ENCODE measurements around the gene CAB39. TPM values are rescaled to one million over a fixed set of nuclear protein-coding genes. Genes with fewer than 3 reads are reported as not detected.

CAB39 gene
- total RNA-seq, 4 donors from 2014 or later, result 88.5 to 115 (median 108) TPM

DNA sequence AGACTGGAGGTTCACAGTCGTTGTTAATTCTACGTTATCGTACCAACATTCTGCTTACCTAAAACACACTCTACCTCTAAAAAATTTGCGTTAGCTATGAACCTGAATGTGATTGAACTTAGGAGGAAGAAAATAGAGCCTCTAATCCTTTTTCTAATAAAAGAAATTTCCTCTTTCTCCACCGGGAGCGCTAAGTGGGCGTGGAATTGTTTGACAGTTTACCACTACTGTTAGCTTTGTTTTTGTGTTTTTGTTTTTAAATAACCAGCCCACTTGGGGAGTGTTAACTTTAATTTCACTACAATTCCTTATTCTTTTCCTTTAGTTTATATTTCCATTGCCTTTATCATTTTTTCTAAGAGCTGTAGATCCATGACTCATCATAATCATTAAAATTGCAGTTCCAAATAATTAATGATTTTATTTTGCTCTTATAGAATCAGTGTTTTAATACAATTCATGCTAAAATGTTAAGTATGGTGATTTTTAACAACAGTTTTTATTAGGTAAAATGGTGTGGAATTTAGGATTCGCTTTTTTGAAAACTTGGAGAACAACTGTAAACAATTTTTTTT, 97.1 kb downstream of the CAB39 start:
- no peak overlapping the region for H3K4me3 ChIP-seq
- no peak for TF ChIP-seq POLR2AphosphoS5 (IDR thresholded peaks at IDR 0.05)
- no peak for TF ChIP-seq POLR2A (IDR thresholded peaks at IDR 0.05)
- TF ChIP-seq, protein P1, sequence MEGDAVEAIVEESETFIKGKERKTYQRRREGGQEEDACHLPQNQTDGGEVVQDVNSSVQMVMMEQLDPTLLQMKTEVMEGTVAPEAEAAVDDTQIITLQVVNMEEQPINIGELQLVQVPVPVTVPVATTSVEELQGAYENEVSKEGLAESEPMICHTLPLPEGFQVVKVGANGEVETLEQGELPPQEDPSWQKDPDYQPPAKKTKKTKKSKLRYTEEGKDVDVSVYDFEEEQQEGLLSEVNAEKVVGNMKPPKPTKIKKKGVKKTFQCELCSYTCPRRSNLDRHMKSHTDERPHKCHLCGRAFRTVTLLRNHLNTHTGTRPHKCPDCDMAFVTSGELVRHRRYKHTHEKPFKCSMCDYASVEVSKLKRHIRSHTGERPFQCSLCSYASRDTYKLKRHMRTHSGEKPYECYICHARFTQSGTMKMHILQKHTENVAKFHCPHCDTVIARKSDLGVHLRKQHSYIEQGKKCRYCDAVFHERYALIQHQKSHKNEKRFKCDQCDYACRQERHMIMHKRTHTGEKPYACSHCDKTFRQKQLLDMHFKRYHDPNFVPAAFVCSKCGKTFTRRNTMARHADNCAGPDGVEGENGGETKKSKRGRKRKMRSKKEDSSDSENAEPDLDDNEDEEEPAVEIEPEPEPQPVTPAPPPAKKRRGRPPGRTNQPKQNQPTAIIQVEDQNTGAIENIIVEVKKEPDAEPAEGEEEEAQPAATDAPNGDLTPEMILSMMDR (IDR thresholded peaks at IDR 0.05), result no peak
- no peak for TF ChIP-seq EP300 (IDR thresholded peaks at IDR 0.05)
- no peak overlapping the region for H3K27ac ChIP-seq
- H3K36me3 ChIP-seq, result peaks cover 0 to 40% of the 10 kb centered on the region in 2 donors
- WGBS, 2 donors (ENCODE audit: low coverage in 1 of 2), result 85 to 86% methylated on average over 8 of the region's 8 CpGs
- H3K9me3 ChIP-seq, result no peaks in the 10 kb centered on the region
- no peak for ATAC-seq
- peaks cover 0 to 9% (median 0%) of the 10 kb centered on the region in 3 donors for H3K4me1 ChIP-seq
- no peaks in the 10 kb centered on the region for H3K27me3 ChIP-seq

DNA sequence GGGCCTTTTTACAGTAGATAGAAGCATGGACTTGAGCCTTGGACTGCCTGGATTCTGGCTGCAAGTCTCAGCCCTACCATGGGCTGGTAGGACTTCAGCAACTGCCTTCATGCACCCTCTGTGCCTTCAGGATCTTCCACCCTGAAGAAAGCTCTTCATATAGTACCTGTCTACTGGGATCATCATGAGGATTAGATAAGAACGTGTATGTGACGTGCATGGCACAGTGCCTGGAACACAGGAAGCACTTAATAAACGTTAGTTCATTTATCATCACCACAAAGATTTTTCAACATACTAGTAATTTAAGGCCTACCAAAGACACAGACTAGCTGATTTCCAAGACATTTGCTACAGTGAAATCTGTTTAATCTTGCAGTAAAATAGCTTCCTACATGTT, 98.9 kb downstream of the CAB39 start:
- TF ChIP-seq, protein P1 (IDR thresholded peaks at IDR 0.05), result no peak
- no peak for TF ChIP-seq POLR2A (IDR thresholded peaks at IDR 0.05)
- TF ChIP-seq EP300 (IDR thresholded peaks at IDR 0.05), result no peak
- no peak for TF ChIP-seq POLR2AphosphoS5 (IDR thresholded peaks at IDR 0.05)
- H3K27ac ChIP-seq, result peak overlapping the region in 1 of 4 donors; percentile 17
- H3K27me3 ChIP-seq, result no peaks in the 10 kb centered on the region
- H3K9me3 ChIP-seq, result no peaks in the 10 kb centered on the region
- H3K36me3 ChIP-seq, result peaks cover 0 to 52% of the 10 kb centered on the region in 2 donors
- WGBS, 2 donors (ENCODE audit: low coverage in 1 of 2), result 4 to 34% methylated on average over 3 of the region's 3 CpGs
- H3K4me3 ChIP-seq, result no peak overlapping the region
- ATAC-seq, result no peak
- H3K4me1 ChIP-seq, result peaks cover 0 to 12% (median 0%) of the 10 kb centered on the region in 3 donors

DNA sequence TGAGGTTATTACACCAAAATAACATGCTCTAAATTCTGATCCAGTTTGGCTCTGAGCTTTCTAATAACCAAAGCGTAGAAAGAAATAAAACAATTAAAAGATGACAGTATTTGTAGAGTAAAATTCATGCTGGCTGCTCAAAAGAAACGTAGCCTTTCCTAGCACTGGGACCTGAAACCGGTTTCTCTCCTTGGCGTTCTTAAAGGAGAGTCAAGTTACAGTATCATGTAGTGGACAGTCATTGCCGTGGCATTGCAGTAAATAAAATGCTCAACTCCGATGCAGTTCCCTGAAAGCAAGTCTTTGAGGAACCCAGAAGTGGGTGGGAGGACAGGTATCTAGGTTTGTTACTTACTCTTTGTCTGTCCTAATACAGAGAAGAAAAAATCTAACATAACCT, 99.4 kb downstream of the CAB39 start:
- TF ChIP-seq EP300 (IDR thresholded peaks at IDR 0.05) (no peak), POLR2AphosphoS5 (IDR thresholded peaks at IDR 0.05) (no peak), POLR2A (IDR thresholded peaks at IDR 0.05) (no peak)
- TF ChIP-seq, protein P1 (IDR thresholded peaks at IDR 0.05), result no peak
- Histone ChIP-seq H3K27me3 (no peaks in the 10 kb centered on the region), H3K4me1 (peaks cover 0 to 16% (median 0%) of the 10 kb centered on the region in 3 donors), H3K36me3 (peaks cover 0 to 54% of the 10 kb centered on the region in 2 donors), H3K9me3 (no peaks in the 10 kb centered on the region), H3K4me3 (no peak overlapping the region), H3K27ac (peak overlapping the region in 1 of 4 donors; percentile 17)
- no peak for ATAC-seq
- WGBS, 2 donors (ENCODE audit: low coverage in 1 of 2), result 58 to 88% methylated on average over 5 to 6 of the region's 6 CpGs

DNA sequence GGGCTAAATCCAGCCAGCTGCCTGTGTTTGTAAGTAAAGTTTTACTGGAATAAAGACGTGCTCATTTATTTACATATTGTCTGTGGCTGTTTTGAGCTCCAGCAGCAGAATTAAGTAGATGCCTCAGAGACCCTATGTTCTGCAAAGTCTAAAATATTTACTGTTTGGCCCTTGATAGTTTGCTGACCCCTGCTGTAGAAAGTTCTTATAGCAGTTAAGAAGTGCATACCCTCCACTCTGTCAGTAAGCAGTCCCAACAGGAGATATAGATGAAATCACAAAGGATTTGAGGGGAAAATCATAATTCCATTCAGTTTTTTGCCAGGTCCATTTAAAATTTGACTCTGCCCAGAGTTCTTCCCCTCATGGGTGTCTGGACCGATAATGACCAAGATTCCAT, 102.0 kb downstream of the CAB39 start:
- WGBS, 2 donors (ENCODE audit: low coverage in 1 of 2), result 55 to 65% methylated on average over 2 of the region's 2 CpGs
- no peaks in the 10 kb centered on the region for H3K9me3 ChIP-seq
- H3K4me1 ChIP-seq, result peaks cover 0 to 16% (median 0%) of the 10 kb centered on the region in 3 donors
- TF ChIP-seq POLR2A (IDR thresholded peaks at IDR 0.05) (no peak), POLR2AphosphoS5 (IDR thresholded peaks at IDR 0.05) (no peak), EP300 (IDR thresholded peaks at IDR 0.05) (no peak)
- TF ChIP-seq, protein P1 (IDR thresholded peaks at IDR 0.05), result peak in 1 of 4 experiments; percentile 17
- H3K27ac ChIP-seq, result no peak overlapping the region
- no peaks in the 10 kb centered on the region for H3K27me3 ChIP-seq
- no peak for ATAC-seq
- H3K4me3 ChIP-seq, result no peak overlapping the region
- peaks cover 0 to 79% of the 10 kb centered on the region in 2 donors for H3K36me3 ChIP-seq

DNA sequence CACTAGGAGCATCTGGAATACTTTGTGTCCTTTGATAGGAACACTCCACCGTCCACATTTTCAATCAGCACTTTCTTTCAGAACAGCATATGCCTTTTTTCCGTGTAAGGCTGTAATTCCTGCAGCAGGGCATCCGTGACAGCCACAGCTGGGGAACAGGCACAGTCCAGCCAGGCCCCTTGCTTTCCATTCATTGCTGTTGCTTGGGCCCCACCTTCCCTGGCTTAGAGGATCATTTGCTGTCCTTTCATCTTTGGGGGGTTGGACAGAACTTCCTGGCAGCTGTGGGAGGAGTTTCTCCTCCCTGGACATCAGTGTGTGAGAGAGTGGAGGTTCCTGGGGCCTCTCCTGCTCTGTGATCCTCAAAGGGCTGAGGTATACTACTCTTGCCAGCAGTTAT, 102.4 kb downstream of the CAB39 start:
- no peak for ATAC-seq
- no peak overlapping the region for H3K27ac ChIP-seq
- H3K4me1 ChIP-seq, result peaks cover 0 to 16% (median 0%) of the 10 kb centered on the region in 3 donors
- TF ChIP-seq, protein P1 (IDR thresholded peaks at IDR 0.05), result no peak
- TF ChIP-seq EP300 (IDR thresholded peaks at IDR 0.05) (no peak), POLR2A (IDR thresholded peaks at IDR 0.05) (no peak), POLR2AphosphoS5 (IDR thresholded peaks at IDR 0.05) (no peak)
- no peak overlapping the region for H3K4me3 ChIP-seq
- no peaks in the 10 kb centered on the region for H3K27me3 ChIP-seq
- H3K36me3 ChIP-seq, result peaks cover 0 to 80% of the 10 kb centered on the region in 2 donors
- no peaks in the 10 kb centered on the region for H3K9me3 ChIP-seq
- WGBS, 2 donors (ENCODE audit: low coverage in 1 of 2), result 60 to 61% methylated on average over 1 to 3 of the region's 3 CpGs
